GM18508 (cell line): ENCODE measurements around the gene CLDN12.
"Not testable (repeated sequence)": the region's sequence is repeated elsewhere in the genome, so short reads cannot be mapped to it uniquely, and the experiment has no call there.

ENCODE experiments used
- ATAC-seq: cut with Tn5 transposase; IDR thresholded peaks from one replicate; pipeline ENCODE4 v1.9.1; 2021; ENCODE audit warnings: moderate number of reproducible peaks; ENCODE audit not compliant: insufficient read depth, unreplicated experiment

Gene CLDN12

DNA sequence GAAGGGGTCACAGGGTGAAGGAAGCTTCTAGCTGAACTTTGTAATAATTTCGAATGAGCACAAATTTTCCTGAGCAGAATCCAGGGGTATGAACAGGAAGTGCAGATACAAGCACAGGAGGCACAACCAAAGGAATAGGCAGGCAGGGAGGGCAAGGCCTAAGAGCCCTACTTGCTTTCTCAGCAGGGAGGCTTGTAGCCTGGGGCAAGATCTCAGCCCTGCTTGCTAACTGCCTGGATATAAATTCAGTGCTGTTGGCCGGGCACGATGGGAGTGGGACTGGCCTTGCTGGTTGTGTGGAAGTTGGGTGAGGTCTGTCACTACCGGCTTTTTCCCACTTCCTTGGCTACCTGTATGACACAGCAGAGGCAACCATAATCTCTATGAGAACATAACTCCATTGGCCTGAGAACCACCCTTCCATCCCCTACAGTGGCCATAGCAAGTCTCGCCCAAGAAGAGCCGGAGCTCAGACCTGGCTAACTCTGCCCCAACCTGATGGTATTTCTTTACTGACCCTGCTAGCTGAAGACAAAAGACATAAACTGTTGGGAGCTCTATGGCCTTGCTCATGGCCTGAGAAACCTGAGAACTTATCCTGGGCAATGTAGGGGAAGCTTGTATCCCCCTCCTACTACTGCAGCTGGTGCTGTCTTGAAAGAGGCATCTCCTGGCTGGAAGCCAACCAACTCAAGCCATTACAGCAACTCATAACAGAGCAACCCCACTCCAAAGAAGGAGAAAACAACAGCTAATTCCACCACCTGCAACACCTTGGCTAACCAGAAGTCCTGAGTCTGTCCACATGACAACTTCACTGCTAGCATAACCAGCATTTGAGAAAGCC, 27.6 kb downstream of the CLDN12 start:
- ATAC-seq = no peak

DNA sequence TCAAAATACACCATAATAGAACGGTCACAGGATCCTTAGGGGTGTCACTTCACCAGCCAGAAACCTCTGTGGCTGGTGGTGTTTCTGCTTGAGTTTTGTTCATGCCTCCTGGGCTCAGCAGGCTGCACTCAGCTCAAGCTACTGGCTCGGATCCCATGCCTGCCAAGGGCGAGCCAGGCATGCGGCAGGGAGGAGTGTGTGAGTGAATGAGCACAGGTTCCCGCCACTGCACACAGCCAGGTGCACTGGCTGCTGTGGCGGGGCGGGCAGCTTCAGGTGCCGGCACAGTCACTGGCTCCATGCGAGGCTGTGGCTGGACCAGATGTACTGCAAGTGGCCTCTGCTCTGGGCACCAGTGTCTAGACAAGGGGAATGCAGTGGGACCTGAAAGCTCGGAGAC, 29.5 kb downstream of the CLDN12 start:
- no peak for ATAC-seq

DNA sequence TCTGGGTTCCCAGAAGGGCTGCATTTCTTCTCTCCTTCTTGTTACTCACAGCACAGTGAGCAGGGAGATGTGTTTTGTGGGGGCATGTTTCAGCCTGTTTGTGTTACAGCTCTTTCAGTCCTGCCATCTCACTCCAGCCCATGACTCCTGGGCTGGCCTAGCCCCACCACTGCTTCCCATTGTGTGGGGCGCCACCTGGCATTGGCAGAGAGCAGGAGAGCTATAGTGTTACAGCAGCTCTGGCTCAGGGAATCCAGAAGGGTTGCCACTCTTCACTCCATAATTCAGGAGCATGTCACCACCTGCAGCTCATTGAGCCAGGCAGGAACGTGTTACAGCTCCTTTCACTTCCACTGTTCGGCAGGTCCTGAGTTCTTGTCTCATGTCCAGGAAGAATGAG, 30.0 kb downstream of the CLDN12 start:
- ATAC-seq = no peak

DNA sequence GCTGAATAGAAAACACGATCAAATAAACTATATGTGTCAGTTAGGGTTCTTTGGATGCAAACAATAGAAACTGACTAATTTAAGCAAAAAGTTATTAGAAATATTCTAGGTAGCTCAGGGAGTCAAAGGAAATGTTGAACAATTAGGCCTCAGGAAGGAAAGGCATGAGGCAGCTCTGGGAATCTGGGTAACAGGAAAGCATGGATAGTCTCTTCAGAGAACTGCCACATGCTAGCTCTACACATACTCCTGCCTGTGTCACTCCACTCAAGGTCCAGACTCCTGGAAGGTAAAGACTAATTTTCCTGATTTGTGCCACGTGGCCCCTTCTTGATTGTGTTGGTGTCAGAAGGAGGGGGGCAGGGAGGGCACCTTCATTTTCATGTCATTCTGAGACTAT, 42.4 kb downstream of the CLDN12 start:
- ATAC-seq = no peak

DNA sequence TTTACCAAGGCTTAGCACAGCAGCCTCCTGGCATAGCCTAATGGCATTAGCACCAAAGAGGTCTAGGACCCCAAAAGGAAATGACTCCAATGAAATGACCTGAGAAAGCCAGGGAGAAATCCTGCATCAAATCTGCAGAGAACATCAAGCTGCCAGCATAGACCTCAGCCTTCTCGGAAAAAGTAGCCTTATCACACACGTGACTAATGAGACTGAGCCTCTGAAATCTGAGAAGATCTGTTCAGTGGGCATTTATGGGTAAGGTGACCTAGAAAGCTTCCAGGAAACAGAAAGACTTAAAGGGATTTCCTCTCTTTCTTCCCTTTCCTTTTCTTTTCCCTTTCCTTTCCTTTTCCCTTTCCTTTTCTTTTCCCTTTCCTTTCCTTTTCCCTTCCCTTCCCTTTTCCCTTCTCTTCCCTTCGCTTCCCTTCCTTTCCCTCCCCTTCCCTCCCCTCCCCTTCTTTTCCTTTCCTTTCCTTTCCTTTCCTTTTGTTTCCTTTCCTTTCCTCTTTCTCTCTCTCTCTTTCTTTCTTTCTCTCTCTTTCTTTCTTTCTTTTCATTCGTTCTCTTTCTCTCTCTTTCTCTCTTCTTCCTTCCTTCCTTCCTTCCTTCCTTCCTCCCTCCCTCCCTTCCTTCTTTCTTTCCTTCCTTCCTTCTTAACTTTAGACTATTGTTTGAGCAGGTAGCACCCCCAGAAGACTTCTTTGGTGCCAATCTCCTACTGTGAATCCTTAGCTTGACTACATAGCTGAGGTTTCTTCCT, 43.1 kb downstream of the CLDN12 start:
- ATAC-seq = no peak

- ATAC-seq = no peak
Measured at GRCh38 chr7:90453259-90453891, 50.1 kb downstream of the CLDN12 start.

GRCh38 chr7:90453931-90454330, 50.7 kb downstream of the CLDN12 start:
- ATAC-seq = no peak

- ATAC-seq = peak; percentile 90
Measured at GRCh38 chr7:90455163-90456030, 52.1 kb downstream of the CLDN12 start.

DNA sequence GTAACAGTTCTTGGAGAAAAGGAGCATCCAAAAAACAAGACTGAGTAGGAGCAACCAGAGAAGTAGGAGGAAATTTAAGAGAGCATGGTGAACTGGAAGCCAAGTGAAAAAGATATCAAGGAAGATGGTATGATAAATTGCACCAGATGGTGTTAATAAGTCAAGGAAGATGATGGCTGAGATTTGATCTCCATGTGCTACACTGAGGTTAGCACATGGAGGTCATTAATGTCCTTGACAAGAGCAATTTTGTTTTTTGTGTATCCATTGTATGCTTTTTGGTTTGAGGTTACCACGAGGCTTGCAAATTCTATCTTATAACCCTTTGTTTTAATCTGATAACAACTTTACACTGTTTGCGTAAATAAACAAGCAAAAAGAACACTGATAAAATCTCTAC, 54.8 kb downstream of the CLDN12 start:
- no peak for ATAC-seq

DNA sequence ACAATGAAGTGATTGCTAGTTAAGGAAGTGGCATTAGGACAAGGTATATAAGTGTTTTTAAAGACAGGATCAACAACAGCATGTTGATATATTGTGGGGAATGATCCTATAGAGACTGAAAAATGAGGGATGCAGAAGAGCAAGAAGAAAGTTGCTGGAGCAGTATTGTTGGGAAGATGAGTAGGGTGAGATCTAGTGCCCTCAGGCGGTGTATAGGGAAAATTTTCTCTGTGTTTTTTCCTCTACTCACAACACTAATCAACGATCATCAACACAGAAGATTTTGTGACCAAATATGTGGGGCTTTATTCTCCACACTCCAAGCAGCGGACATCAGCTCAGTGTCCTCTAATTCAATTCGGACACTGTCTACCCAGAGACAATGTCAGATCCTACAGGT, 56.6 kb downstream of the CLDN12 start:
- no peak for ATAC-seq

DNA sequence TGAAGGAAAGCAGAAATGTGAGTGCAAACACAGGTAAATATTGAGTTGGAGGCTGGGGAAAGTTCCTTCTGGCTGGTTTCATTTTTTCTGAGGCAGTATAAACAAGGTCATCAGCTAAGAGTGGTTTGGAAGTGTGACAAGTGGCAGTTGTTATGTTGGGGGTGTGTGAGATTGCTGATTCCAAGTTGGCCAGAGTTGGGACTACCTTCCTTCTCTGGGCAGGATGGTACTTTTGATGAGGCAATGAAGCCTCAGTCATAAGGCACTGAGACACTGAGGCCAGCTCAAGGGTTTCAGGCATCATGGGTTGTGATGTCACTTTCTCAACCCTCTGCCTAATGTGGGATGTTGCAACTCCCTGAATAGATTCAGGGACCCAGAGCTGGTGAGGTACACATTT, 58.0 kb downstream of the CLDN12 start:
- no peak for ATAC-seq

DNA sequence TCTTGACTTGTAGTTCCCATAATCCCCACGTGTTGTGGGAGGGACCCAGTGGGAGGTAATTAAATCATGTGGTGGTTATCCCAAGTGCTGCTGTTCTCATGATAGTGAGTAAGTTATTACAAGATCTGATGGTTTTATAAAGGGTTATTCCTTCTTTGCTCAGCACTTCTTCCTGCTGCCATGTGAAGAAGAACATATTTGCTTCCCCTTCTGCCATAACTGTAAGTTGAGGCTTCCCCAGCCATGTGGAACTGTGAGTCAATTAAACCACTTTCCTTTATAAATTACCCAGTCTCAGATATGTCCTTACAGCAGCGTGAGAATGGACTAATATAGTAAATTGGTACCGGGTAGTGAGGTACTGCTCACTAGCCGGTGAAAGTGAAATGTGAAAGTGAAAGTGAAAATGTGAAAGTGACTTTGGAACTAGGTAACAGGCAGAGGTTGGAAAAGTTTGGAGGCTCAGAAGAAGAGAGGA, 59.9 kb downstream of the CLDN12 start:
- ATAC-seq = not testable (repeated sequence)
